Central memory CD4-positive, alpha-beta T cell (primary cell): Measurements from ENCODE around the gene NACA.

ENCODE experiments used
- DNase-seq: peaks from one replicate; pipeline ENCODE4 v3.0.0; 2022

The NACA gene

GRCh38 chr12:56687223-56688128 lies 37.6 kb downstream of the NACA start:
- peak; percentile 69 for DNase-seq

- DNase-seq: peak; percentile 16
Observed at GRCh38 chr12:56684745-56685359, 40.2 kb downstream of the NACA start.

- no peak for DNase-seq
Observed at GRCh38 chr12:56682323-56682722, 42.8 kb downstream of the NACA start.

- no peak for DNase-seq
Observed at GRCh38 chr12:56679883-56680575, 45.1 kb downstream of the NACA start.

GRCh38 chr12:56678852-56679251 lies 46.2 kb downstream of the NACA start:
- no peak for DNase-seq

GRCh38 chr12:56677680-56678079 lies 47.4 kb downstream of the NACA start:
- no peak for DNase-seq

GRCh38 chr12:56676851-56677580 lies 48.1 kb downstream of the NACA start:
- DNase-seq: no peak

GRCh38 chr12:56671608-56672007 lies 53.5 kb downstream of the NACA start:
- DNase-seq: no peak

- DNase-seq: no peak
Observed at GRCh38 chr12:56670836-56671235, 54.3 kb downstream of the NACA start.

GRCh38 chr12:56668197-56668457 lies 57.0 kb downstream of the NACA start:
- no peak for DNase-seq
